GM12874 (cell line): ENCODE measurements around the gene CARD8.

ENCODE experiments used
- TF ChIP-seq, protein P1 (sequence below): IDR thresholded peaks from 2 replicates; pipeline ENCODE4 v1.5.1; 2011; ENCODE audit warnings: low read depth, mild to moderate bottlenecking, control low read depth, low read length, moderate library complexity; ENCODE audit not compliant: insufficient read depth

The CARD8 gene

DNA sequence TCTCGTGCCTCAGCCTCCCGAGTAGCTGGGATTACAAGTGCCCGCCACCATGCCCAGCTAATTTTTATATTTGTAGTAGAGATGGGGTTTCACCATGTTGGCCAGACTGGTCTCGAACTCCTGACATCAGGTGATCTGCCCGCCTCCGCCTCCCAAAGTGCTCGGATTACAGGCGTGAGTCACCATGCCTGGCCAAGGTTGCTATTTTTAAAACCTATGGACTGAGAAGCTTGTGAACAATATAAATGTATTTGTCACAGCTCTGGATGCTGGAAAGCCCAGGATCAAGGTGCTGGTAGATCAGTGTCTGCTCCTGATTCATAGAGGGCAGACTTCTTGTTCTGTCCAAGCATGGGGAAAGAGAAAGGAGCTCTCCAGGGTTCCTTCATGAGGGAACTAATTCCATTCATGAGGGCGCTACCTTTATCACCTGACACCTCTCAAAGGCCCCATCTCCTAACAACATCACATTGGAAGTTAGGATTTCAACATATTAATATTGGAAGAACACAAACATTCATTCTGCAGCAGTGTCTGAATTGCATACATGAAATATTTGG is 16.1 kb downstream of the CARD8 start:
- TF ChIP-seq, protein P1, sequence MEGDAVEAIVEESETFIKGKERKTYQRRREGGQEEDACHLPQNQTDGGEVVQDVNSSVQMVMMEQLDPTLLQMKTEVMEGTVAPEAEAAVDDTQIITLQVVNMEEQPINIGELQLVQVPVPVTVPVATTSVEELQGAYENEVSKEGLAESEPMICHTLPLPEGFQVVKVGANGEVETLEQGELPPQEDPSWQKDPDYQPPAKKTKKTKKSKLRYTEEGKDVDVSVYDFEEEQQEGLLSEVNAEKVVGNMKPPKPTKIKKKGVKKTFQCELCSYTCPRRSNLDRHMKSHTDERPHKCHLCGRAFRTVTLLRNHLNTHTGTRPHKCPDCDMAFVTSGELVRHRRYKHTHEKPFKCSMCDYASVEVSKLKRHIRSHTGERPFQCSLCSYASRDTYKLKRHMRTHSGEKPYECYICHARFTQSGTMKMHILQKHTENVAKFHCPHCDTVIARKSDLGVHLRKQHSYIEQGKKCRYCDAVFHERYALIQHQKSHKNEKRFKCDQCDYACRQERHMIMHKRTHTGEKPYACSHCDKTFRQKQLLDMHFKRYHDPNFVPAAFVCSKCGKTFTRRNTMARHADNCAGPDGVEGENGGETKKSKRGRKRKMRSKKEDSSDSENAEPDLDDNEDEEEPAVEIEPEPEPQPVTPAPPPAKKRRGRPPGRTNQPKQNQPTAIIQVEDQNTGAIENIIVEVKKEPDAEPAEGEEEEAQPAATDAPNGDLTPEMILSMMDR: no peak

DNA sequence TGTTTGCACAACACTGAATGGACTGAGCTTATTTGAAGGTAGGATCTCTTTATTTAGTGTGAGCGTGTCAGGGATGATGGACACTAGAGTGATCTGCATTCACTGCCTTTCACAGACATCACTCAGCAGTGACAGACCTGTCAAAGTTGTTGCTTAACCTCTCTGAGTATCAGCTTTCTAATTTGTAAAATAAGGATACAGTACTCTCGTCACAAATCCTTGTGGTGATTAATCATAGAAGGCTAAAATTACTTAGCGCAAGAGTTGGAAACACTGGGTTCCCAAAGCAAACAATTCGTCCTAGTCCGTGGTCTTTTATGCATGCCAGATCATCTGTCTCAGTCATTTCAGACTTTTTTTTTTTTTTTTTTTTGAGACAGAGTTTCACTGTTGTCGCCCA is 16.6 kb downstream of the CARD8 start:
- TF ChIP-seq, protein P1: no peak

DNA sequence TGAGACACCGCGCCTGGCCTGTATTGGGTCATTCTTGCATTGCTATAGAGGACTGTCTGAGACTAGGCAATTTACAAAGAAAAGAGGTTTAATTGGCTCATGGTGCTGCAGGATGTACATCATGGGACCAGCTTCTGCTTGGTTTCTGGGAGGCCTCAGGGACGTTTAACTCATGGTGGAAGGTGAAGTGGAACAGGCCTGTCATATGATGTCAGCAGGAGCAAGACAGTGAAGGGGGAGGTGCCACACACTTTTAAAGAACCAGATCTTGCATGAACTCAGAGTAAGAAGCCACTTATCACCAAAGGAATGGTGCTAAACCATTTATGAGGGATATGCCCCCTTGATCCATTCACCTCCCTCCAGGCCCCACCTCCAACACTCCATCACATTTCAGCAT is 18.7 kb downstream of the CARD8 start:
- TF ChIP-seq, protein P1: no peak

DNA sequence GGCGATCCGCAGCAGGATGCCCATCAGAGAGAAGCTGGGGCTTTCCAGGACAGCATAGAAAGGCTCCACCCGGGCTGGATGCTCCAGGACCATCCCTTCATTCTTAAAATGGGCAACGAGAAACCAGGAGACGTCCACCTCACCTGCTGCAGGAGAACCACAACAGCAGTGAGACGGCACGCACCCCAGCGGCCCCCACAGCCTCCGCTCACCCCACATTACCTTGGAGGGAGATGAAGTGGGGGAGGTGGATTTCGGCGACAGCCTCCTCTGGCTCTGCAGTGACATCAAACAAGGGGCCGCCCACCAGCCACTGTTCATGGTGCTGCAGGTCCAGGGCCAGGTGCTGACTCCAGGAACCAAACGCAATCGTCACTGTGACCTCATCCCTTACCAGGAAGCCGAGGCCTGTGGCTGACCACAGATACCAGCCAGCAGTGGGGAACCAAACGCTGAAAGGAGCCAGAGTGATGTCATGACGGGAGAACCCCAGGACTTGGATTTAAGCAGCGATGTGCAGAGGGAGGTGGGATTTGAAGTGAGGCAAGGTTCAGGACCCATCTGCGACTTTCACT is 25.1 kb downstream of the CARD8 start:
- TF ChIP-seq, protein P1: no peak

DNA sequence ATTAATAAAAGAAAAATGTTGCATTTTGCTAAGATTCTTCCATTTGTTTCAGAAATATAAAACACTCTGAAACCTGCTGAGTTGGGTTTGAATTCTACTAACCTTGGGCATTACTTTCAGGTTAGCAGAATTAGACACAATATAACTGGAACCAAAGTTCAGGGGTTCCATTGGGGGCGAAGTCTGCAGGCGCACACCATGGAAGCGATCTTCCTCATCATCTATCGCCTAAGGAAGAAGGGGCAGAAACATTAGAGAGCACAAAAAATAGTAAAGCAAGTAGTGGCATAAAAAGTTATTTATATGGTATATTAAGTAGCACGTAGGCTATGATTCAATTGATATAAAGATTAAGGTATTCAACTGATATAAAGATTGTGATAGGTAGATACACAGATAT is 34.1 kb downstream of the CARD8 start:
- TF ChIP-seq, protein P1: no peak

DNA sequence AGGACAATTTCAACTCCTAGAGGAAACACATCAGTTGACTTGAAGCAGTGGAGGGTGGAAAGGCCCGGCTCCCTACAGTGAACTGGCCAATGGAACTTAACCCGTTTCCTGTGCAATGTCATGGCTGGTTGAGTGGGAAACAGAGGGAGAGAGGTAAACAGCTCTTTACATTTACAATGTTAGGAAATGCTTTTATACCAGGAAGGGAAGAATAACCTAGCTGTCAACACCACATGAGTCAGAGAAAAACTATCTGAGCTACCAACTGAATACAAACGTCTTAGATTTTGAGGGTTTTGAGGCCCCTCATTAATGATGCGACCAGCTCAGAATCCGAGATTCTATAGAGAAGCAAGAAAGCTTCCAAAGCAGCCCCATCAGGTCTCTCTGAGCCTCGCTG is 36.7 kb downstream of the CARD8 start:
- TF ChIP-seq, protein P1: no peak

DNA sequence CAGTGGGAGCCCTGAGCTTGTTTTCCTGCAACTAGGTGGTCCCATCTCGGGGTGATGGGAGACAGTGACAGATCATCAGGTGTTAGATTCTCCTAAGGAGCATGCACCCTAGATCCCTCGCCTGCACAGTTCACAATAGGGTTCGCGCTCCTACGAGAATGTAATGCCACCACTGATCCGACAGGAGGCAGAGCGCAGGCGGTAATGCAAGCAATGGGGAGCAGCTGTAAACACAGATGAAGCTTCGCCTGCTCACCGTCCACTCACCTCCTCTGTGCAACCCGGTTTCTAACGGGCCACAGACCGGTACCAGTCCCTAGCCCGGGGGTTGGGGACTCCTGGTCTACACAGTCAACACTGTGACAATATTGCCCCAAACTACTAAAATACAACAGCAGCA is 38.8 kb downstream of the CARD8 start:
- TF ChIP-seq, protein P1: no peak
